HG03095 (cell line): Measurements from ENCODE around the gene ESYT1.

ENCODE experiments used
- ATAC-seq: cut with Tn5 transposase; IDR thresholded peaks from one replicate; pipeline ENCODE4 v1.9.1; 2021; ENCODE audit warnings: moderate library complexity; ENCODE audit not compliant: unreplicated experiment

The ESYT1 gene

GRCh38 chr12:56186957-56187356 is 58.9 kb downstream of the ESYT1 start:
- no peak for ATAC-seq

GRCh38 chr12:56188131-56188777 is 60.2 kb downstream of the ESYT1 start:
- ATAC-seq: no peak

- no peak for ATAC-seq
Observed at GRCh38 chr12:56188778-56189098, 60.7 kb downstream of the ESYT1 start.

- ATAC-seq: peak; percentile 58
Observed at GRCh38 chr12:56189099-56189917, 61.2 kb downstream of the ESYT1 start, which contains the start of gene SMARCC2. TSS of gene SMARCC2 (minus strand) at chr12:56189483. CDS start at chr12:56189461, 22 bp downstream.

GRCh38 chr12:56189918-56190694 is 62.0 kb downstream of the ESYT1 start:
- ATAC-seq: peak; percentile 37

- no peak for ATAC-seq
Observed at GRCh38 chr12:56190695-56191155, 62.7 kb downstream of the ESYT1 start.

- ATAC-seq: no peak
Observed at GRCh38 chr12:56192582-56192981, 64.5 kb downstream of the ESYT1 start.

- no peak for ATAC-seq
Observed at GRCh38 chr12:56193025-56193578, 65.0 kb downstream of the ESYT1 start.
